PC-9 (cell line): Measurements from ENCODE around the gene SEMA6B.

Source experiments
- CTCF ChIP-seq: fragments of 200-600 bp; sonication (generic); conservative IDR thresholded peaks from 2 replicates; pipeline ENCODE4 v1.6.1; 2017; ENCODE audit warnings: mixed run types, antibody characterized with exemption, mild to moderate bottlenecking, moderate library complexity
- EZH2 ChIP-seq: fragments of 200-600 bp; sonication (generic); IDR thresholded peaks from 2 replicates; pipeline ENCODE4 v1.8.0; 2017; ENCODE audit warnings: antibody characterized with exemption, low read depth

- TF ChIP-seq CTCF = no peak
- TF ChIP-seq EZH2 = no peak
Observed at GRCh38 chr19:4506449-4507149, 52.9 kb downstream of the SEMA6B start.
